Inflammatory macrophage treated with lipopolysaccharide for 4 hours (primary cell): ENCODE data around the gene PTRH1.

ENCODE experiments used
- DNase-seq: peaks from one replicate; pipeline ENCODE4 v3.0.0-alpha.2; 2020

The PTRH1 gene

DNA sequence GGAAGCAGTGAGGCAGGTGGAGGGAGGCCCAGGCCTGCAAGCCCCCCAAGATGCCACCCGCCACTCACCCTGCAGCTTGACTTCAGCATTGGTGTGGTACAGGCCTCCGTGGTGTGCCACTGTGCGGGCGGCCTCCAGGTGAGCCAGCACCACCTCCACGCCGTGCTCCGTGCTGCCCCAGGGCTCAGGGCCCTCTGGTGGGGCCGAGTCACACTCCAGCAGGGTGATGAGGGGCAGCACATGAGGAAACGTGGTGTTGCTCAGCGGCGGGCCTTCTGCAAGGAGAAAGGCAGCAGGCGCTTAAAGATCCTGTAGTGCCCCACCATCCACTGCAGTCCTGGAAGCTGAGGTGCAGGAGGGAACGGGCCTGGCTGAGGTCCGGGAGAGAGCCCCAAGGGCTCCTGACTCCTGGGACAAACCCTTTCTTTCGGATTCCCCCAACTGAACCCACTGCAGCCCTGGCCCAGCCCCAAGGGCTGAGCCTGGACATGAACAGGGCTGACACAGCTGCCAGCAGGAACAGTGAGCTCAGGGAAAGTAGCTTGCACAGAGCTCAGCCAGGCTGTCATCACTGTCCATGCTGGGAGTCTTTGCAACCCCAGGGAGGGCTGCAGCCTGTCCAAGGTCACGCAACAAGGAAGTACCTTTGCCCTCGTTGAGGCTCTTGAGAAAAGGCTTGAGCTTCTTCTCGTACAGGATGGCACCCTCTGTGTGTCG, 24.3 kb upstream of the PTRH1 start:
- DNase-seq, result peak; percentile 38

DNA sequence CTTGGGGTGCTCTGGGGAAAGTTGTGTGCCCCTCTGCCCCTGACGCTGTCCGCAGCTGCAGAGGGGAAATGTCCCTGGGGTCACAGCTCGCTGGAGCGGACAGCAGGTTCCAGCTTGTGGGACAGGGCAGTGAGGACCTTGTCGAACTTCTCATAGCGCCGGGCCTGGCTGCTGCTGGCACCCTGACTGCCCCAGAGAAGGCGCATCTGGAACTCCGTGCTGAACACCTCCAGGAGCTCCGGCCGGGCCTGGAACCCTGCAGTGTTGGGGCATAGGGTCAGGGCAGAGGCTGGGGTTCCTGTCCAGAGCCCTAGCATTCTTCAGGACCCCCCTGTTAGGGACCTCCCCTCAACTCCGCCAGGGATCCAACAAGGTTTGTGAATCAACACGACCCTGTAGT, 23.2 kb upstream of the PTRH1 start:
- DNase-seq, result no peak

DNA sequence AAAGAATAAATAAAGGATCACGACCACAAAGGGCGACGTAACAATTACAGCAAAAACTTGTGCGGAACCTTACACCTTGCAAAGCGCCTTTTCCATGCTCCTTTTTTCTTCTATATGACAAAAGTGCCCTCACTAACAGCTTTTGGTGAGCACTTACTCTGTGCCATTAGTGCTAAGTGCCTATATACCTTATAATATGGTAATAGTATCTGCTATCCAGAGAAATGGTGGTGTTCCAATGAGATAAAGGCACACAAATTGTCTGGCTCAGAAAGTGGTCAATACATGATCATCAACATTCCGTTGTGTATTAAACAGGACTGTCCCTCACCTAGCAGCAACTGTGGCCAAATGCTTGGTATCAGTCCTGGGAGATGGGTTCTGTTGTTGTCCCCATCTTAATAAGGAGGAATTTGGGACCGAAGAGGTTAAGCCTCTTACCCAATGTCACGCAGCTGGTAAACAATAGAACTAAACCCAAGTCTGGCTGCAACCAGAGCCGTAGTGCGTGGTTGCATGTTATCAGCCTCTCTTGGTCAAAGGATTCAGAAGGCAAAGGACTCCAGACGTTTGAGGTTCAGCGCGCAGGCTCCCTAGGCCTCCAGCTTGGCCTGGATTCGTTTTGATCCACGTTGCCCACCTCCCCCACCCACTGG, 20.2 kb upstream of the PTRH1 start:
- DNase-seq, result no peak

DNA sequence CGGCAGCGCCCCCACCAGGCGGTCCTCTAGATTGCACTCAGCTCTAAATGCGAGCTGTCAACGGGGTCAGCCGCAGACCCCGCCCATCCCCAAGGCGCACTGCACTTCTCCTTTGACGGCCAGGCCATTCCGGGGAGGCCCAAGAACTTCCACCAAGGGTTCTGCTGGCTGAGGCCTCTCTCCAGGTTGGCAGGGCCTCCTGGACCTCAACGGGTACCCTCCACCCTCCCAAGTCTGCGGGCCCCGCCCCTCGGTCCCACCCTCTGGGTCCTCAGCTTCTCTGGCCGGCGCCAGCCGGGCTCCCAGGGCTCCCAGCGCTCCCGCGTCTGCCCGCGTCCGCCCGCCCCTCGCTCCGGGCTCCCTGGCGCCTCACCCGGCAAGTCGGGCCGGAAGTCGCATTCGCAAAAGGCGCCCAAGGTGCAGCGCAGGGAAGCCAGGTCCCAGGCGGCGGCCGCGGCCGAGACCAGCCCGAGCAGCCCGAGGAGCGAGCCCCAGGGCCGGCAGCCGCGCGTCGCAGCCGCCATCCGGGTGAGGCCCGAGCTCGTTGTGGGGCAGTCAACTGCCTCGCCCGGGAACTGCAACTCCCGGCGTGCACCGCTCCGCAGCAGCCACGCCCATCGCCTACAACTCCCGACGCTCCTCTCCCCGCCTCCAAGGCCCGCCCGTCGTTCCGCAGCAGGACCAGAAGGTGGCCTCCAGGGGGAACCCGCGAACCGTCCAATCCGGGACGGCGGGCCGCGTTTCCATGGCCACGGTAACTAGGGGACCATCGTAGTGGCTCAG, 19.5 kb upstream of the PTRH1 start, which contains the start of gene TOR2A:
Gene TOR2A, minus strand, starts transcription at position 548 of the 783 bp plus-strand sequence. Its CDS starts 24 bp downstream, at position 524.
- peak; percentile 97 for DNase-seq

DNA sequence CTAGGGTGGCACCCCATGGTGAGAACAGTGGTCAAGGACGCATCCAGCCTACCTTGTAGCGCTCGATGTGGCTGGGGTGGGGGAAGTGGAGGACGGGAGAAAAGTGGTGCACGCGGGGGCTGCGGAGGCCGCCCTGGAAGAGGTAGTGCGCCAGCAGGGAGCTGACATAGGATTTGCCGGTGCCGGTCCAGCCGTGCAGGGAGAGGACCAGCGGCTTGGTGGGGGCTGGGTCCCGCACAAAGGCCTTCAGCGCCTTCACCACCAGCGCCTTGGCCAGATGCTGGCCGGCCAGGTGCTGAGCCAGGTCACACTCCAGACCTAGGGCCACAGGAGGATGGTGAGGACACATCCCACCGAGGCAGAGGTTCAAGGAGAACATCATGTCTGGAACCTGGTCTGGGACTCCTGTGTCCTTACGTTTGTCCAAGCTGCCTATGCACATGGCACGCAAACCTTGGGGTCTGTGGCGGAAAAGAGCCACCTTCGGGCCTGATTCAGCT, 18.8 kb upstream of the PTRH1 start:
- no peak for DNase-seq

DNA sequence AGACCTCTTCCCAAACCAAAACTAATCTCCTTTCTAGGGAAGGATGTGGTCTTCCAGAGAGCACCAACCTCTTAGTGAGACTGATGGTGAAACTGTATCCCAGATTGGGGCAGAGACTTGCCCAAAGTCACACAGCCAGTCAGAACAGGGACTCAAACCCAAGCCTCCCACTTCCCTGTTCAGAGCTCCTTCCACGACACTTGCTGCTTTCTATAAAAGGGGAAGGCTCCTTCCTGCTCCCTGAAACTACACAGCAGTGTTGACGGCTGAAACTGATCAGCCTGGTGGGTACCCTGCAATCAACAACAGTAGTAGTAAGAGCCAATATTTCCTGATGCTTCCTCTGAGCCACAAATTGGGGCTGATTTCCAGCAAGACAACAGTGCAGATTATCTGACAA, 18.2 kb upstream of the PTRH1 start:
- DNase-seq, result peak; percentile 41

DNA sequence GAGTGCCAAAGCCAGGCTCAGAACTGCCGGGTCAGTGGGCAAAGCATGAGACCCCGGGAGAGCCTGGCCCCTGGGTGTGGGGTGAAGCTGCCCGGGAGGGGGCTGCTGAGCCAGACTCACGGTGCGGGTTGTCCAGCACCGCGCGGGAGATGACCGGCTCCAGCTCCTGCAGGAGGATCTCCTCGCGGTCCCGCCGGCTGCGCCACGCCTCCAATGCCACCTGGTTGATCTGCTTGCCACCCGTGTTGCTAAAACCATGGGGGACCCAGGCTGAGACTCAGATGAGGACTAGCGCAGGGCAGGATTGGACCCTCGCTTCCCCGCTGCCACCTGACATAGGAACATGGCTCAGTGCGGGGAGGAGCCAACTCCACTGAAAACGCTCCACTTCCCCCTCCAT, 17.0 kb upstream of the PTRH1 start:
- DNase-seq, result no peak

DNA sequence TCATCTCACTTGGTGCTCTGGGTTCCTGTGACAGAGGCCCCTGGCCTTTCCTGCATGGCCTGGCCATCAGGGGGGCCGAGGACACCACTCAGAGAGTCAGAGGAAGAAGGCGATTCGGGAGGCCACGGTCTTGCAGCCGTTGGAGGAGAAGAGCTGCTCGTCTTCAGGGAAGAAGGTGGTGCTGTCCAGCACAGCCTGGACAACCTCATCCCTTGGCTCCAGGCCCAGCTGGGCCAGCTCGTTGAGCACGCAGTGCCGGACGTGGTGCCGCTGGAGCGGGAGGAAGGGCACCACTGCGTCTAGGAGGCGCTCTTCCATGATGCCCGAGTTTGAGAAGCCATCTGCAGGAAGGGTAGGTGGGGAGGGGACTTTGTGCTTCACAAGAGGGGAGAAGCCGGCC, 16.5 kb upstream of the PTRH1 start:
- no peak for DNase-seq

DNA sequence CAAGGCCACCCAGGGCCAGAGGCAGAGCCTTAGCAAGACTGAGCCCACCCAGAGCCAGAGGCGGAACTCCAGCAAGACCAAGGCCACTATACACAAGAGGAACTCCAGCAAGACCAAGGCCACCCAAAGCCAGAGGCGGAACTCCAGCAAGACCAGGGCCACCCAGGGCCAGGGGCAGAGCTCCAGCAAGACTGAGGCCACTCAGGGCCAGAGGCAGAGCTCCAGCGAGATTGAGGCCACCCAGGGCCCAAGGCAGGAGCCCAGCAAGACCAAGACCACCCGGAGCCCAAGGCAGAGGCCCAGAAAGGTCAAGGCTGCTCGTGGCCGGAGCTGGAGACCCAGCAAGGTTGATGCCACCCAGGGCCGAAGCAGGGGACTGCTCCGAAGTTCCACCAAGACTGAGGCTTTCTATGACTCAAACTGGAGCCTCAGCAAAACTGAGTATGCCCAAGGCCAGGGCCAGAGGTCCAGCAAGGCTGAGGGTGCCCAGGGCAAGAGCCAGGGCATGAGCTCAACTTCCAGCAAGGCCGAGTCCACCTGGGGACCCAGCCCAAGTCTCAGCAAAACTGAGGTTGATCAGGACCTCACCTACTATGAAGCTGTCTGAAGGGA, 15.4 kb upstream of the PTRH1 start:
- DNase-seq, result no peak

DNA sequence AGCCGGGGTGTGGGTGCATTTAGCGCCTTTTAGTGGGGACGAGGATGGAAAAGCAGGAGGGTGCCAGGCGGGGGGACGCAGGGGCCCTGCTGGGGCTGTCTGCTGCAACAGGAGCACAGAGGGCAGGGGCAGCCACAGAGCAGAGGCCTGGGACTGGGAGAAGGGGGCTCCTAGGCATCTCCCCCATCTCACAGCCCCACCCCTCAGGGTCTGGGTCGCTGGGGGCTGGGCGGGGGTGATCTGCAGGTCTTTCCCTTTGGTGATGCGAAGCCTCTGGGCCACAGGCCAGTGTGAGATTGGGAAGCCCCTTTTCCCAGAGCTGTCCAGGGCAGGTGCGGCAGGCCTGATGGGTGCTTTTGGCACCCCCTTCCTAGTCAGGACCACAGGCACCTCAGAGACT, 14.8 kb upstream of the PTRH1 start:
- no peak for DNase-seq

DNA sequence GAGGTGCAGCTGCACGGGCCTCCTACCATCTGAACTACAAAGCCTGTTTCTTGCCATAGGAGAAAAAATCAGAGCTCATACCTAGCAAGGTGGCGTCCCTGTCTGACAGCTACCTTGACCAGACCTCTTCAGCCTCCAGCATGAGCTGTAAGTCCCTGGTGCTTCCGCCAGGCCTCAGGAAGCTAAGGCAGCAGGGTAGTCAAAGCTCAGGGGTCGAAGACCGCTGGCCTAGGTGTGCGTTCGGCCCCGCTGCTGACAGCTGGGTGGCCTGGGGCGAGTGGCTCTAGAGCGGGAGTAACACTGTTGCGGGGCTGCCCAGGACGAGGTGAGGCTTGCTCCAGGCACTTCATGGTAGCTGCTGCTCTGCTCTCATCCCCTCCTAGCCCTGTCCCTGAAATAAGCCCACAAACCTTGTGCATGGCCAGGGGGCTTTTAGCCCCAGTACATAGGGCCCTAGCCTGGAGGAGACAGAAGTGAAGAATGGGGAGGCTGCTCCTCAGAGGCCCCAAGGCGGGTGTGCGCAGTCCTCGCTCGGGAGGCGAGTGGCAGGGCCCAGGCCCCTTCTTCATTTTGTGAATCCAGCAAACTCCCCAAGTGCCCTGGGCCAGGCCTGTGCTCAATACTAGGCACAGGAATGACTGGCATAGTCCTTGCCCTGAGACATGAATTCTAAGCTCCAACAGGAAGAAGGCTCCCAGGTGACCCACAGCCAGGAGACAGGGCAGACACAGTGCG, 14.2 kb upstream of the PTRH1 start:
- DNase-seq, result no peak

DNA sequence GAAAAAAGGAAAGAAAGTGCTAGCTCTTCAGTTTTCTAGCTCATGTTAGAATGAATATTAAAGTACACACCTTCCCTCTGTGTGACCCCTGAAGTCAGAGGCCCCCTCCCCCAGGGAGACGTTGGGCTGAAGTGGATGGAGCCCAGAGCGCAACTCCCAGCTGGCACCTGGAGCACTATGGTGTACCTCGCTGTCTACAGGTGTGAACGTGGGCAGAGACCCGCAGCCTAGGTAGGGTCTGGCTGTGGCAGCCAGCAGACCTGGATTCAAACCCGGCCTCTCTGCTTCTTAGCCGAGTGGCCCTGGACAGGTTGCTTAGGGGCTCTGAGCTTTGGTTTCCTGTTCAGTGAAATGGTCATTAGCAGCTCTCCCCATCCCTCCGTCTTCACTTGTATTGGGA, 13.3 kb upstream of the PTRH1 start:
- DNase-seq, result no peak

DNA sequence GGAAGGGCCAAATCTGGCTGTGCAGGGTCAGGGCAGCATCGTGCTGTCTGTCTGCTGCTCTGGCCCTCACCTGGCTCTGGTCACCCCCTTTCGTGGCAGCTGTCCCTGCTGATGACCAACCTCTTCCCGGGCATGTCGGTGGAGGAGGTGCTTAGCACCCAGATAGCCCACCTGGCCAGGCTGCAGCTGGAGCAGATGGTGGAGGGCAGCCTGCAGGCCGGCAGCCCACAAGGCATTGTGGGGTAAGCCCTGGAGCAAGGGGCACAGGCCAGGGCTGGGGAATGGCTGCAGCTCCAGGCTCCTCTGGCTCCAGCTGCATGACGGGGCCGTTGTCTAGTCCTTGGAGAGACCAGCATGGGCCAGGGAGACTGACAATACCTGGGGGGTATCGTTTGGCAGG, 11.4 kb upstream of the PTRH1 start:
- DNase-seq, result no peak

DNA sequence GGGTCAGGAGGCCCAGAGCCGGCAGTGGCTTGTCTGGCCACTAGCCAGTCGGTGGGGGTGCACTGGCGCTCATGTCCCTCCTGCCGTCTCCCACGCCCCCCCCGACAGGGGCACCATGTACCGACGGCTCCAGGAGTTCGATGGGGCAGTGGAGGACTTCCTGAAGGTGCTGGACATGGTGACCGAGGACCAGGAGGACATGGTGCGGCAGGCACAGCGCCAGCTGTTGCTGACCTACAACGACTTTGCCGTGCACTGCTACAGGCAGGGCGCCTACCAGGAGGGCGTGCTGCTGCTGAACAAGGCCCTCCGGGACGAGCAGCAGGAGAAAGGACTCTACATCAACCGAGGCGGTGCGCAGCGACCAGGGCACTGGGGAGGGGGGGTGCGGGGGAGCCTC, 8.5 kb upstream of the PTRH1 start:
- DNase-seq, result no peak

DNA sequence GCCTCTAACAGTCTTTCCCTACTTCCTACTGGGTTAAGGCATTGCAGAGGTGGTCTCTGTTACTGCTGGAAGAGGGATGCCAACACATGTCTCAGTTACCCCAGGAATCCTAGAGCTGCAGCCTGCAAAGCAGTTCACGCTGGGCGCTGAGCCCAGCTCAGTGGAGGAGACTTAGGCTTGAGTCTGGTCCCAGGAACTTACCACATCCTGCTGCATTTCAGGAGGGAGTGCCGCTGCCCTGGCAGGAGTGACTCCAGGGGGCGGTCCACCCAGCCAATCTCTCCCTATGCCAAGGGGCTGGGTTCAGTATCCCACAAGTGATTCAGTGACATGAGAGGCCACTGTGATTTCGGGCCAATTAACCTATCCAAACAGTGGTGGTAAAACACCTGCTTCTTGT, 8.0 kb upstream of the PTRH1 start:
- no peak for DNase-seq

DNA sequence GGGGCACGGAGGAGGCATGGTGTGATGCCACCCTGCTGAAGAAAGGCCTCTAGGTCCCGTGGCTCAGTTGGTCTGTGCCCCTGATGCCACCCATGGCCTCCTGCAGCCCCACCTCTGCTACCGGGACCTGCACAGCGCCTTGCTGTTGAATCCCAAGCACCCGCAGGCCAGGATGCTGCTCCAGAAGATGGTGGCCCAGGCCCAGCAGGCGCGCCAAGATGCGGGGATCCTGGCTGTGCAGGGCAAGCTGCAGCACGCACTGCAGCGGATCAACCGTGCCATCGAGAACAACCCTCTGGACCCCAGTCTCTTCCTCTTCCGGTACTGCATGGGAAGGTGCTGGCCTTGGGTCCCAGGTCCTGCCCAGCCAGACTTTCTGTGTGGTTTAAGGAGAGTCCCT, 7.5 kb upstream of the PTRH1 start:
- no peak for DNase-seq

DNA sequence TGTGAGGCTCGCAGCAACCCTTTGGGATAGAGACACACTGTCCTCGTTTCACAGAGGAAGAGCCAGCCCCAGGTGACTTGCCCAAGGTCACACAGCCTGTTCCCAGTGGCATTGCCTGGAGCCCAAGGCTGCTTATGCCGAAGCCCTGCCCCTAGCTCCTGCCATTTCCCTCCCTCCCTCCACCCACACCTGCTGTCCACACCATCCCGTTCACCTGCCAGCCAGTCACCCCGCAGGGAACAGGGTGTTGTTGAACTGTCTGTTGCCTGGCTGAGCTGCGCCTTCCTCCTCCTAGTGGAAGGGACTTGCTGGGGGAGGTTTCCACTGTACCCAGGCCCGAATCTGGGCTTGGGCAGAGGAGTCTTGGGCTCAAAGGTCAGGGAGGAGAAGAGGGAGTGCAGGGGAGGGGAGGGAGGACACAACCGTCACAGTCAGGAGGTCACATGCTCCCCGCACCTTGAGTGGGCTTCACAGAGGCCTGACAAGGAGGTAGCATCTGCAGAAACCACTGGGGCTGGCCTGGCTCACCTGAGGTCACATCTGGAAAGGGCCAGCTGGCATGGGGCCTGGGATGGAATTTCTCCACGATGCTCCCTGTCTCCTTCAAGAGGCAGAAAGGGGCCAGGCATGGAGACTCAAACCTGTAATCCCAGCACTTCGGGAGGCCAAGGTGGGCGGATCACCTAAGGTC, 6.7 kb upstream of the PTRH1 start:
- DNase-seq, result no peak

DNA sequence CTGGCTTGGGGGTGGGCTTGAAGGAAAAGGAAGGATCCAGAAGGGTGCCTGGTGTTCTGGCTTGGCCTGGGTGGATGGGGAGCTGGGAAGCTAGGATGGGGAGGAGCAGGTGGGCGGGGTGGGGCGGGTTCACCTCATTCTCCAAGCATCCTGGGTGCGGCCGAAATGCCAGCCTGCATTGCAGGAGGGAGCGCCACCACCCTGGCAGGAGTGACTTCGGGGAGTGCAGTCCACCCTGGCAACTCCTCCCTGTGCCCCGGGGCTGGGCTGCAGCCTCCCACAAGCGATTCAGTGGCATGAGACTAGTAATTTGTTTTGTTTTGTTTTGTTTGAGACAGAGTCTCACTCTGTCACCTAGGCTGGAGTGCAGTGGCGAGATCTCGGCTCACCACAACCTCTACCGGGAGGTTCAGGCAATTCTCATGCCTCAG, 5.9 kb upstream of the PTRH1 start:
- no peak for DNase-seq

DNA sequence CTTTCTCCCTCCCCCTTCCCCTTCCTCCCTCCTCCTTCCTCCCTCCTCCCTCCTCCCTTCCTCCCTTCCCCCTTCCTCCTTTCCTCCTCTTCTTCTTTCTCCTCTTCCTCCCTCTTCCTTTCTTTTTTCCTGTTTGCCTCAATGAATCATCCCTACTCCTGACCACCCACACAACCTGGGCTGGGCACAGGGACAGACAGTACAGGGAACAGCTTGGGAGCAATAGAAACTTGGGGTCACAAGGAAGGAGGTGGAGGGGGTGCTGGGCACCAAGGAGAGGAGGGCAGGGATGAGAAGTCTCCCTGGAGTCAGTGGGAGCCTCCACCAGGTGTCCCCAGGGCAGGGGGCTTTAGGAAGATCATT, 5.4 kb upstream of the PTRH1 start:
- no peak for DNase-seq

DNA sequence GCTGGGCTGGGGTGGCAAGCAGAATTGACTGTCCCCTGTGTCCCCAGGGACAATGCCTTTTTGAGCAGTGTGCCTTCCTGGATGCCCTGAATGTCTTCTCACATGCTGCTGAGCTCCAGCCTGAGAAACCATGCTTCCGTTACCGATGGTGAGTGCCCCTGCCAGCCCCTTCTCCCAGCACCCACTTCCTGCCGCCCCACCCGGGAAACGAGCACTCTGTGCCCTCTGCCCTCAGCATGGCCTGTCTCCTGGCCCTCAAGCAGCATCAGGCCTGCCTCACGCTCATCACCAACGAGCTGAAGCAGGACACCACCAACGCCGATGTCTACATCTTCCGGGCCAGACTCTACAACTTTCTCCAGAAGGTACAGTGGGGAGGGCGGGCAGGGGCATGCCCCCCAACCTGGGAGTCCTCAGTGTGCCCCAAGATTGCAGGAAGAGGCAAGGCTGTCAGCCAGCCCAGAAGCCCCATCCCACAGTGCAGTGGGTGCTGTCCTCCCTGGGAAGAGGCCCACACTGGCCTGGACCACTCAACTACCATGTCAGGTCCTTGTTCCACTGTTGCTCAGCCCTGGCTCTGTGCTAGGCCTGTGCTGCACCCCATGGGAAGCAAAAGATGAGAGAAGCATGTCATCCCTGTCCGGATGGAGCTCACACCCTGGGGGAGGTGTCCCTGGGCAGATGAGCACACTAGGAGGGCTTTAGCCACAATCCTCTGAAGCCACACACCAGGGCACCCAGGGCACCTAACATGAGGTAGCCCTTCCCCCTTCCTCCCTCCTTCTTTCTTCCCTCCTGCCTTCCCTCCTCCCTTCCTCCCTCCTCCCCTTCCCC, 4.8 kb upstream of the PTRH1 start:
- DNase-seq, result no peak

DNA sequence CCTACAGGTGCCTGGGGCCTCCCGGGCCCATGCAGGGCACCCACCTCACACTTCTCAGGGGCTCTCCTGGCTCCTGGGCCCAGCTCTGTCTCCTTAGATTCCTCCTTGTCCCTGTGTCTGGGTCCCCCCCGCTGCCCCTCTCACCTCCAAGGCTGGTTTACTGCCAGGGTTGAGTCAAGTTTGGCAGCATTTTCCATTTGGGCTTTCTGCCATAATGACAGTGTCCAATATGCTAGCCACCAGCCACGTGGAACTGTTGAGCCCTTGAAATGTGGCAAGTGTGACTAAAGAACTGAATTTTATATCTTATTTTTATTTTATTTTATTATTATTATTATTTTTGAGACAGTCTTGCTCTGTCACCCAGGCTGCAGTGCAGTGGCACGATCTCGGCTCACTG, 2.3 kb upstream of the PTRH1 start:
- DNase-seq, result no peak
